Measurements from ENCODE around the gene SLC35F1.

GRCh38 chr6:118334634-118335033 is 427.6 kb downstream of the SLC35F1 start:
- TF ChIP-seq CTCF (IDR thresholded peaks at IDR 0.05) (no peak), POLR2A (IDR thresholded peaks at IDR 0.05) (no peak)

Measured in testis (tissue), 2 donors.